Measurements from ENCODE around the gene STXBP1.
"Not testable (repeated sequence)": the region's sequence is repeated elsewhere in the genome, so short reads cannot be mapped to it uniquely, and the experiment has no call there.

STXBP1 gene

GRCh38 chr9:127577194-127577593, 34.9 kb upstream of the STXBP1 start:
- DNase-seq (ENCODE audit: low read depth in 2 of 2), result not testable (repeated sequence)

- no peak for DNase-seq (ENCODE audit: low read depth in 2 of 2)
These were observed 33.5 kb upstream of the STXBP1 start for GRCh38 chr9:127578627-127578951.

GRCh38 chr9:127578952-127579853, 32.9 kb upstream of the STXBP1 start:
- peak; percentile 64 to 68 for DNase-seq (ENCODE audit: low read depth in 2 of 2)

GRCh38 chr9:127580366-127580765, 31.7 kb upstream of the STXBP1 start:
- no peak for DNase-seq (ENCODE audit: low read depth in 2 of 2)

GRCh38 chr9:127580879-127581475, 31.1 kb upstream of the STXBP1 start:
- DNase-seq (ENCODE audit: low read depth in 2 of 2), result no peak

- DNase-seq (ENCODE audit: low read depth in 2 of 2), result not testable (repeated sequence)
These were observed 27.6 kb upstream of the STXBP1 start for GRCh38 chr9:127584474-127584805.

GRCh38 chr9:127585161-127585819, 26.8 kb upstream of the STXBP1 start:
- DNase-seq (ENCODE audit: low read depth in 2 of 2), result no peak

- DNase-seq (ENCODE audit: low read depth in 2 of 2), result no peak
These were observed 26.0 kb upstream of the STXBP1 start for GRCh38 chr9:127586096-127586495.

- no peak for DNase-seq (ENCODE audit: low read depth in 2 of 2)
These were observed 25.5 kb upstream of the STXBP1 start for GRCh38 chr9:127586537-127586936.

GRCh38 chr9:127587966-127588365, 24.1 kb upstream of the STXBP1 start:
- no peak for DNase-seq (ENCODE audit: low read depth in 2 of 2)

- no peak for DNase-seq (ENCODE audit: low read depth in 2 of 2)
These were observed 23.2 kb upstream of the STXBP1 start for GRCh38 chr9:127588740-127589506.

GRCh38 chr9:127589955-127590370, 22.1 kb upstream of the STXBP1 start:
- peak; percentile 33 to 52 for DNase-seq (ENCODE audit: low read depth in 2 of 2)

GRCh38 chr9:127595611-127596010, 16.5 kb upstream of the STXBP1 start:
- DNase-seq (ENCODE audit: low read depth in 2 of 2), result no peak

GRCh38 chr9:127598839-127599549, 13.1 kb upstream of the STXBP1 start:
- no peak for DNase-seq (ENCODE audit: low read depth in 2 of 2)

GRCh38 chr9:127599550-127599891, 12.6 kb upstream of the STXBP1 start:
- DNase-seq (ENCODE audit: low read depth in 2 of 2), result no peak

- no peak for DNase-seq (ENCODE audit: low read depth in 2 of 2)
These were observed 8.9 kb upstream of the STXBP1 start for GRCh38 chr9:127603226-127603625.

- no peak for DNase-seq (ENCODE audit: low read depth in 2 of 2)
These were observed 6.0 kb upstream of the STXBP1 start for GRCh38 chr9:127606043-127606442.

- no peak for DNase-seq (ENCODE audit: low read depth in 2 of 2)
These were observed 3.7 kb upstream of the STXBP1 start for GRCh38 chr9:127608104-127608966.

GRCh38 chr9:127611603-127611898, 526 bp upstream of the STXBP1 start:
- no peak for DNase-seq (ENCODE audit: low read depth in 2 of 2)

GRCh38 chr9:127612939-127613582, 984 bp downstream of the STXBP1 start:
- DNase-seq (ENCODE audit: low read depth in 2 of 2), result no peak

Measured in fibroblast of skin of left biceps (primary cell).